Measurements from ENCODE around the gene ZCCHC10.
"Not testable (repeated sequence)": the region's sequence is repeated elsewhere in the genome, so short reads cannot be mapped to it uniquely, and the experiment has no call there.

ZCCHC10 gene

GRCh38 chr5:133041910-133042309, 15.6 kb upstream of the ZCCHC10 start:
- no peak for DNase-seq (ENCODE audit: low read depth in 3 of 3)

- DNase-seq (ENCODE audit: low read depth in 3 of 3), result no peak
These were observed 14.9 kb upstream of the ZCCHC10 start for GRCh38 chr5:133041157-133041784.

- DNase-seq (ENCODE audit: low read depth in 3 of 3), result not testable (repeated sequence)
These were observed 10.3 kb upstream of the ZCCHC10 start for GRCh38 chr5:133036677-133037076.

GRCh38 chr5:133035224-133035623, 8.9 kb upstream of the ZCCHC10 start:
- no peak for DNase-seq (ENCODE audit: low read depth in 3 of 3)

- no peak for DNase-seq (ENCODE audit: low read depth in 3 of 3)
These were observed 7.7 kb upstream of the ZCCHC10 start for GRCh38 chr5:133034064-133034463.

GRCh38 chr5:133032852-133033742, 6.7 kb upstream of the ZCCHC10 start:
- no peak for DNase-seq (ENCODE audit: low read depth in 3 of 3)

- DNase-seq (ENCODE audit: low read depth in 3 of 3), result no peak
These were observed 4.1 kb upstream of the ZCCHC10 start for GRCh38 chr5:133030343-133031005.

GRCh38 chr5:133029416-133029815, 3.1 kb upstream of the ZCCHC10 start:
- DNase-seq (ENCODE audit: low read depth in 3 of 3), result no peak

- DNase-seq (ENCODE audit: low read depth in 3 of 3), result no peak
These were observed 360 bp upstream of the ZCCHC10 start for GRCh38 chr5:133026664-133027153.

- not testable (repeated sequence) for DNase-seq (ENCODE audit: low read depth in 3 of 3)
These were observed 6.9 kb downstream of the ZCCHC10 start for GRCh38 chr5:133019471-133019870.

GRCh38 chr5:133017964-133018363, 8.4 kb downstream of the ZCCHC10 start:
- no peak for DNase-seq (ENCODE audit: low read depth in 3 of 3)

GRCh38 chr5:133015466-133015865, 10.9 kb downstream of the ZCCHC10 start:
- DNase-seq (ENCODE audit: low read depth in 3 of 3), result no peak

GRCh38 chr5:133008455-133008854, 17.9 kb downstream of the ZCCHC10 start:
- DNase-seq (ENCODE audit: low read depth in 3 of 3), result not testable (repeated sequence)

- no peak for DNase-seq (ENCODE audit: low read depth in 3 of 3)
These were observed 19.7 kb downstream of the ZCCHC10 start for GRCh38 chr5:133006653-133007052.

- no peak for DNase-seq (ENCODE audit: low read depth in 3 of 3)
These were observed 27.1 kb downstream of the ZCCHC10 start for GRCh38 chr5:132999246-132999645.

- no peak for DNase-seq (ENCODE audit: low read depth in 3 of 3)
These were observed 27.8 kb downstream of the ZCCHC10 start for GRCh38 chr5:132998556-132998955.

GRCh38 chr5:132996307-132996706, 30.0 kb downstream of the ZCCHC10 start:
- DNase-seq (ENCODE audit: low read depth in 3 of 3), result no peak

GRCh38 chr5:132987531-132988408, 38.6 kb downstream of the ZCCHC10 start:
- DNase-seq (ENCODE audit: low read depth in 3 of 3), result no peak

- DNase-seq (ENCODE audit: low read depth in 3 of 3), result not testable (repeated sequence)
These were observed 43.4 kb downstream of the ZCCHC10 start for GRCh38 chr5:132982971-132983370.

GRCh38 chr5:132981288-132981687, 45.1 kb downstream of the ZCCHC10 start:
- DNase-seq (ENCODE audit: low read depth in 3 of 3), result no peak

- no peak for DNase-seq (ENCODE audit: low read depth in 3 of 3)
These were observed 46.4 kb downstream of the ZCCHC10 start for GRCh38 chr5:132979976-132980375.
